Neuronal stem cell (in vitro differentiated cells): ENCODE measurements around the gene C18orf32.

Source experiments
- DNase-seq: peaks from one replicate; pipeline ENCODE4 v3.0.0-alpha.2; 2013; ENCODE audit warnings: low spot score
- H2AFZ ChIP-seq: one replicate; pipeline ENCODE4 v1.6.1; 2013; ENCODE audit warnings: mild to moderate bottlenecking, low read length, inconsistent platforms
- H2AK5ac ChIP-seq: 2 replicates; pipeline ENCODE4 v1.6.1; 2013; ENCODE audit warnings: low read depth, mild to moderate bottlenecking, inconsistent platforms, low read length, moderate library complexity, mixed read lengths
- H2BK120ac ChIP-seq: 2 replicates; pipeline ENCODE4 v1.6.1; 2013; ENCODE audit warnings: low read depth, mild to moderate bottlenecking, inconsistent platforms, low read length, moderate library complexity, mixed read lengths
- H2BK12ac ChIP-seq: one replicate; pipeline ENCODE4 v1.6.1; 2013; ENCODE audit warnings: low read length, inconsistent platforms
- H2BK15ac ChIP-seq: 2 replicates; pipeline ENCODE4 v1.6.1; 2013; ENCODE audit warnings: mild to moderate bottlenecking, low read length, inconsistent platforms, mixed read lengths
- H2BK5ac ChIP-seq: one replicate; pipeline ENCODE4 v1.6.1; 2013; ENCODE audit warnings: inconsistent platforms, mild to moderate bottlenecking, low read length, moderate library complexity
- H3K14ac ChIP-seq: one replicate; pipeline ENCODE4 v1.6.1; 2013; ENCODE audit warnings: low read length, inconsistent platforms
- H3K18ac ChIP-seq: 2 replicates; pipeline ENCODE4 v1.6.1; 2013; ENCODE audit warnings: low read length, inconsistent platforms
- H3K23ac ChIP-seq: 2 replicates; pipeline ENCODE4 v1.6.1; 2013; ENCODE audit warnings: low read depth, mild to moderate bottlenecking, mixed read lengths, low read length, inconsistent platforms; ENCODE audit not compliant: poor library complexity
- H3K27ac ChIP-seq: replicated peaks from 3 replicates; pipeline ENCODE4 v1.5.1; 2013; ENCODE audit warnings: low read length, inconsistent platforms
- H3K27me3 ChIP-seq, 3 experiments: 2 replicates each; pipeline ENCODE4 v1.6.1; 2013; ENCODE audit warnings: low read length in 3 of 3, mild to moderate bottlenecking in 2 of 3, inconsistent platforms in 1 of 3, low read depth in 1 of 3, mixed read lengths in 1 of 3, moderate library complexity in 1 of 3; ENCODE audit not compliant: control insufficient read depth in 3 of 3, insufficient read depth in 3 of 3
- H3K36me3 ChIP-seq, 2 donors: replicated peaks in 1 of 2; 2 replicates each; pipeline ENCODE4 v1.6.1; 2013; ENCODE audit warnings: low read length in 2 of 2; ENCODE audit not compliant: control insufficient read depth in 2 of 2, insufficient read depth in 2 of 2
- H3K4ac ChIP-seq: 2 replicates; pipeline ENCODE4 v1.6.1; 2013; ENCODE audit warnings: inconsistent platforms, mild to moderate bottlenecking, low read length, moderate library complexity
- H3K4me1 ChIP-seq, 2 donors: 1 replicate in 1 of 2; 2 replicates in 1 of 2; pipeline ENCODE4 v1.6.1; 2013; ENCODE audit warnings: low read length in 2 of 2, low read depth in 1 of 2; ENCODE audit not compliant: control insufficient read depth in 2 of 2, insufficient read depth in 1 of 2
- H3K4me2 ChIP-seq: one replicate; pipeline ENCODE4 v1.6.1; 2013; ENCODE audit warnings: mild to moderate bottlenecking, low read length, inconsistent platforms; ENCODE audit not compliant: insufficient read depth, poor library complexity, severe bottlenecking
- H3K4me3 ChIP-seq, 2 donors: 2 replicates each; pipeline ENCODE4 v1.5.1; 2013; ENCODE audit warnings: low read length in 2 of 2, mild to moderate bottlenecking in 2 of 2, inconsistent platforms in 1 of 2, moderate library complexity in 1 of 2
- H3K79me1 ChIP-seq: one replicate; pipeline ENCODE4 v1.6.1; 2013; ENCODE audit warnings: low read depth, mild to moderate bottlenecking, inconsistent platforms, low read length, moderate library complexity
- H3K9ac ChIP-seq: one replicate; pipeline ENCODE4 v1.6.1; 2013; ENCODE audit warnings: mild to moderate bottlenecking, low read depth, low read length, inconsistent platforms; ENCODE audit not compliant: poor library complexity
- H3K9me3 ChIP-seq, 2 donors: replicated peaks in 1 of 2; 2 replicates each; pipeline versions ENCODE3 to v1.6.1; 2013; ENCODE audit warnings: low read length in 2 of 2, mild to moderate bottlenecking in 2 of 2, inconsistent platforms in 1 of 2, low read depth in 1 of 2, mixed read lengths in 1 of 2, moderate library complexity in 1 of 2; ENCODE audit not compliant: control insufficient read depth in 2 of 2, insufficient read depth in 1 of 2
- H4K8ac ChIP-seq: one replicate; pipeline ENCODE4 v1.6.1; 2013; ENCODE audit warnings: low read depth, mild to moderate bottlenecking, inconsistent platforms, low read length, moderate library complexity
- H4K91ac ChIP-seq: one replicate; pipeline ENCODE4 v1.6.1; 2013; ENCODE audit warnings: low read length, low read depth, mild to moderate bottlenecking, inconsistent platforms; ENCODE audit not compliant: poor library complexity
- WGBS, 2 donors: extraction: QIAGEN DNeasy Blood & Tissue Kit; methylation state at CpG; one replicate each; pipeline ENCODE4 v1.1.7; 2013; ENCODE audit warnings: missing lambda C conversion rate in 2 of 2, mixed read lengths in 1 of 2; ENCODE audit not compliant: insufficient read length in 2 of 2, insufficient replicate concordance in 1 of 2; ENCODE audit errors: extremely low coverage in 2 of 2; 5-methylcytosine and 5-hydroxymethylcytosine counted together

Gene C18orf32

GRCh38 chr18:49461602-49461977, 25.4 kb downstream of the C18orf32 start:
- Histone ChIP-seq H3K9ac (no peak overlapping the region), H4K91ac (no peak overlapping the region), H3K4ac (no peak overlapping the region), H3K79me1 (no peaks in the 10 kb centered on the region), H3K27me3 (peaks cover 0 to 11% (median 2%) of the 10 kb centered on the region in 3 experiments), H2AK5ac (no peak overlapping the region), H3K14ac (no peak overlapping the region), H3K18ac (no peak overlapping the region), H2AFZ (no peak overlapping the region), H2BK15ac (no peak overlapping the region), H2BK120ac (no peak overlapping the region), H2BK12ac (no peak overlapping the region), H3K23ac (no peak overlapping the region), H3K4me1 (peaks cover 13 to 17% of the 10 kb centered on the region in 2 donors), H4K8ac (no peak overlapping the region), H2BK5ac (no peak overlapping the region), H3K27ac (no peak overlapping the region), H3K4me3 (no peak overlapping the region), H3K9me3 (peaks cover 0 to 2% of the 10 kb centered on the region in 2 donors), H3K4me2 (no peak overlapping the region), H3K36me3 (no peaks in the 10 kb centered on the region)
- DNase-seq = no peak
- no CpG with 5 or more reads among the region's 4 CpGs for WGBS, 2 donors

GRCh38 chr18:49460976-49461601, 25.9 kb downstream of the C18orf32 start:
- DNase-seq = no peak
- H3K4me2 ChIP-seq = peak overlapping the region; percentile 38
- H3K4me1 ChIP-seq = peaks cover 13 to 17% of the 10 kb centered on the region in 2 donors
- H3K36me3 ChIP-seq = no peaks in the 10 kb centered on the region
- H2BK120ac ChIP-seq = no peak overlapping the region
- peak overlapping the region in 1 of 2 donors; percentile 93 for H3K4me3 ChIP-seq
- H4K91ac ChIP-seq = no peak overlapping the region
- no peak overlapping the region for H3K4ac ChIP-seq
- no peak overlapping the region for H3K14ac ChIP-seq
- H2BK5ac ChIP-seq = no peak overlapping the region
- H3K79me1 ChIP-seq = no peaks in the 10 kb centered on the region
- H2AFZ ChIP-seq = peak overlapping the region; percentile 98
- H3K9ac ChIP-seq = no peak overlapping the region
- no peak overlapping the region for H2BK15ac ChIP-seq
- WGBS, 2 donors = no CpG with 5 or more reads among the region's 19 CpGs
- peaks cover 0 to 11% (median 2%) of the 10 kb centered on the region in 3 experiments for H3K27me3 ChIP-seq
- H3K27ac ChIP-seq = no peak overlapping the region
- no peak overlapping the region for H2AK5ac ChIP-seq
- no peak overlapping the region for H3K18ac ChIP-seq
- H2BK12ac ChIP-seq = no peak overlapping the region
- peaks cover 0 to 2% of the 10 kb centered on the region in 2 donors for H3K9me3 ChIP-seq
- H3K23ac ChIP-seq = no peak overlapping the region
- no peak overlapping the region for H4K8ac ChIP-seq

GRCh38 chr18:49459404-49460171, 27.4 kb downstream of the C18orf32 start:
- Histone ChIP-seq H3K14ac (peak overlapping the region; percentile 47), H2BK120ac (no peak overlapping the region), H3K23ac (no peak overlapping the region), H2AFZ (peak overlapping the region; percentile 98), H4K91ac (no peak overlapping the region), H4K8ac (no peak overlapping the region), H3K9me3 (peaks cover 0 to 2% of the 10 kb centered on the region in 2 donors), H3K27me3 (peaks cover 0 to 10% (median 2%) of the 10 kb centered on the region in 3 experiments), H2BK12ac (no peak overlapping the region), H3K4me3 (peak overlapping the region; percentile 93 to 94), H3K36me3 (no peaks in the 10 kb centered on the region), H3K4me1 (peaks cover 5 to 7% of the 10 kb centered on the region in 2 donors), H3K4me2 (peak overlapping the region; percentile 84), H2BK15ac (no peak overlapping the region), H3K18ac (peak overlapping the region; percentile 94), H3K9ac (peak overlapping the region; percentile 95), H3K79me1 (no peaks in the 10 kb centered on the region), H2AK5ac (no peak overlapping the region), H3K4ac (no peak overlapping the region), H3K27ac (no peak overlapping the region), H2BK5ac (no peak overlapping the region)
- DNase-seq = no peak
- no CpG with 5 or more reads among the region's 16 CpGs for WGBS, 2 donors

- Histone ChIP-seq H4K91ac (no peak overlapping the region), H2BK12ac (no peak overlapping the region), H3K27ac (no peak overlapping the region), H3K4me2 (no peak overlapping the region), H3K79me1 (peaks cover 2% of the 10 kb centered on the region), H3K23ac (no peak overlapping the region), H2BK5ac (no peak overlapping the region), H2AK5ac (no peak overlapping the region), H2AFZ (no peak overlapping the region), H3K36me3 (no peaks in the 10 kb centered on the region), H3K9ac (no peak overlapping the region), H3K14ac (no peak overlapping the region), H4K8ac (no peak overlapping the region), H3K4ac (no peak overlapping the region), H2BK15ac (no peak overlapping the region), H3K4me1 (peaks cover 5 to 6% of the 10 kb centered on the region in 2 donors), H2BK120ac (no peak overlapping the region), H3K9me3 (peaks cover 2 to 5% of the 10 kb centered on the region in 2 donors), H3K27me3 (peaks cover 0 to 2% (median 0%) of the 10 kb centered on the region in 3 experiments), H3K18ac (no peak overlapping the region), H3K4me3 (no peak overlapping the region)
- DNase-seq = no peak
- WGBS, 2 donors = no CpG with 5 or more reads among the region's 4 CpGs
Measured at GRCh38 chr18:49457616-49458015, 29.4 kb downstream of the C18orf32 start.
